H1 (cell line): ENCODE data around the gene ZNF771. TPM values are rescaled to one million over a fixed set of nuclear protein-coding genes. Genes with fewer than 3 reads are reported as not detected.

Experiments used
- CTCF ChIA-PET: fragments of 300-600 bp; sonication (Branson Sonifier 250); formaldehyde crosslinking; loops from one replicate; lab custom pipeline; 2021; ENCODE audit not compliant: partially characterized antibody; lab: Charles Lee
- POLR2A ChIA-PET: fragments of 300-600 bp; sonication (Branson Sonifier 250); formaldehyde crosslinking; loops from one replicate; lab custom pipeline; 2021; ENCODE audit warnings: inconsistent platforms; ENCODE audit not compliant: partially characterized antibody; lab: Charles Lee
- DNase-seq, 2 experiments: peaks; one replicate each; pipeline versions ENCODE4 v3.0.0 to v3.0.0-alpha.2; 2010 to 2022; ENCODE audit warnings: low spot score in 2 of 2, low read depth in 1 of 2, mixed read lengths in 1 of 2
- FAIRE-seq: peaks from 2 replicates; lab custom pipeline; 2011; peaks lifted over from hg19 to GRCh38; lab: Jason Lieb, UNC
- H2AFZ ChIP-seq: 2 replicates; pipeline ENCODE4 v1.8.1; 2012; ENCODE audit warnings: low read length, inconsistent platforms
- H2AK5ac ChIP-seq: 2 replicates; pipeline ENCODE4 v1.6.1; 2013; ENCODE audit warnings: low read depth, low read length
- H2BK120ac ChIP-seq: replicated peaks from 2 replicates; pipeline ENCODE3; 2013; ENCODE audit warnings: low read depth, low read length, inconsistent platforms
- H2BK12ac ChIP-seq: 2 replicates; pipeline ENCODE4 v1.6.1; 2013; ENCODE audit warnings: low read depth, low read length
- H2BK15ac ChIP-seq: 2 replicates; pipeline ENCODE4 v1.6.1; 2013; ENCODE audit warnings: low read length
- H2BK20ac ChIP-seq: 2 replicates; pipeline ENCODE4 v1.6.1; 2013; ENCODE audit warnings: low read length
- H2BK5ac ChIP-seq: 2 replicates; pipeline ENCODE4 v1.6.1; 2013; ENCODE audit warnings: low read depth, low read length
- H3K14ac ChIP-seq: 2 replicates; pipeline ENCODE4 v1.6.1; 2013; ENCODE audit warnings: inconsistent platforms; ENCODE audit not compliant: insufficient read length
- H3K18ac ChIP-seq: 2 replicates; pipeline ENCODE4 v1.6.1; 2013; ENCODE audit warnings: low read length; ENCODE audit errors: extremely low read depth
- H3K23ac ChIP-seq: 2 replicates; pipeline ENCODE4 v1.6.1; 2013; ENCODE audit warnings: inconsistent platforms; ENCODE audit not compliant: insufficient read length
- H3K23me2 ChIP-seq: 2 replicates; pipeline ENCODE4 v1.6.1; 2013; ENCODE audit warnings: low read depth, low read length
- H3K27ac ChIP-seq: 2 replicates; pipeline ENCODE4 v1.6.1; 2011; ENCODE audit warnings: low read depth, low read length, inconsistent platforms
- H3K27me3 ChIP-seq, 4 experiments: replicated peaks in 1 of 4; 1 replicate in 1 of 4; 2 replicates in 3 of 4; pipeline versions ENCODE4 v1.6.1 to v1.8.1; 2011 to 2013; ENCODE audit warnings: low read length in 3 of 4, mild to moderate bottlenecking in 3 of 4, inconsistent platforms in 2 of 4, mixed read lengths in 2 of 4, moderate library complexity in 1 of 4; ENCODE audit not compliant: control insufficient read depth in 3 of 4, insufficient read depth in 3 of 4; ENCODE audit errors: extremely low read depth in 1 of 4
- H3K36me3 ChIP-seq, 4 experiments: 2 replicates each; pipeline versions ENCODE4 v1.6.1 to v1.8.1; 2011 to 2013; ENCODE audit warnings: mild to moderate bottlenecking in 4 of 4, low read length in 3 of 4, moderate library complexity in 2 of 4, control low read depth in 1 of 4, inconsistent platforms in 1 of 4; ENCODE audit not compliant: insufficient read depth in 4 of 4, control insufficient read depth in 2 of 4
- H3K4ac ChIP-seq: replicated peaks from 2 replicates; pipeline ENCODE3; 2013; ENCODE audit warnings: low read length, low read depth, mixed read lengths, inconsistent platforms; ENCODE audit not compliant: insufficient read length
- H3K4me1 ChIP-seq, 4 experiments: replicated peaks in 1 of 4; 1 replicate in 1 of 4; 2 replicates in 3 of 4; pipeline versions ENCODE4 v1.6.1 to v1.8.1; 2011 to 2013; ENCODE audit warnings: low read length in 3 of 4, inconsistent platforms in 2 of 4, mixed read lengths in 1 of 4; ENCODE audit not compliant: insufficient read depth in 4 of 4, control insufficient read depth in 3 of 4
- H3K4me2 ChIP-seq, 2 experiments: 2 replicates each; pipeline versions ENCODE4 v1.6.1 to v1.8.1; 2011 to 2013; ENCODE audit warnings: low read depth in 2 of 2, low read length in 2 of 2, control low read depth in 1 of 2, inconsistent platforms in 1 of 2, mild to moderate bottlenecking in 1 of 2; ENCODE audit not compliant: insufficient read depth in 1 of 2
- H3K4me3 ChIP-seq, 4 experiments: fragments of 200-600, 300-600 bp in 1 of 4; sonication (generic), shearing (Covaris generic), sonication (Bioruptor Twin) in 1 of 4; 2 replicates each; pipeline versions ENCODE4 v1.5.1 to v1.8.1; 2011 to 2016; ENCODE audit warnings: low read length in 4 of 4, low read depth in 3 of 4, control low read depth in 2 of 4, inconsistent platforms in 2 of 4, mild to moderate bottlenecking in 2 of 4, mixed read lengths in 1 of 4, moderate library complexity in 1 of 4; ENCODE audit not compliant: insufficient read depth in 2 of 4; ENCODE audit errors: extremely low read depth in 1 of 4
- H3K56ac ChIP-seq: replicated peaks from 2 replicates; pipeline ENCODE3; 2013; ENCODE audit warnings: low read depth, mild to moderate bottlenecking, mixed read lengths, low read length, inconsistent platforms; ENCODE audit not compliant: insufficient read length
- H3K79me1 ChIP-seq: 2 replicates; pipeline ENCODE4 v1.6.1; 2013; ENCODE audit warnings: low read depth, low read length, control low read depth
- H3K79me2 ChIP-seq, 2 experiments: 2 replicates each; pipeline versions ENCODE4 v1.6.1 to v1.8.1; 2012 to 2013; ENCODE audit warnings: low read length in 2 of 2, mild to moderate bottlenecking in 2 of 2, inconsistent platforms in 1 of 2; ENCODE audit not compliant: insufficient read depth in 2 of 2, control insufficient read depth in 1 of 2
- H3K9ac ChIP-seq, 4 experiments: replicated peaks in 1 of 4; 1 replicate in 1 of 4; 2 replicates in 3 of 4; pipeline versions ENCODE4 v1.6.1 to v1.8.1; 2011 to 2013; ENCODE audit warnings: low read depth in 3 of 4, low read length in 3 of 4, control low read depth in 2 of 4, mild to moderate bottlenecking in 2 of 4, moderate library complexity in 2 of 4, inconsistent platforms in 1 of 4; ENCODE audit errors: extremely low read depth in 1 of 4
- H3K9me3 ChIP-seq, 2 experiments: 2 replicates each; pipeline versions ENCODE4 v1.6.1 to v1.8.1; 2012 to 2013; ENCODE audit warnings: mild to moderate bottlenecking in 2 of 2, moderate library complexity in 2 of 2, control low read depth in 1 of 2, inconsistent platforms in 1 of 2, low read depth in 1 of 2, low read length in 1 of 2, mixed read lengths in 1 of 2; ENCODE audit not compliant: insufficient read depth in 2 of 2
- H4K20me1 ChIP-seq, 2 experiments: replicated peaks in 1 of 2; 2 replicates each; pipeline versions ENCODE3 to v1.8.1; 2011 to 2013; ENCODE audit warnings: inconsistent platforms in 2 of 2, low read length in 2 of 2, mild to moderate bottlenecking in 1 of 2; ENCODE audit not compliant: insufficient read depth in 2 of 2, control insufficient read depth in 1 of 2
- H4K5ac ChIP-seq: 2 replicates; pipeline ENCODE4 v1.6.1; 2013; ENCODE audit warnings: low read length, low read depth, mixed read lengths, inconsistent platforms; ENCODE audit not compliant: insufficient read length
- H4K8ac ChIP-seq: 2 replicates; pipeline ENCODE4 v1.8.0; 2013; ENCODE audit warnings: mild to moderate bottlenecking, moderate library complexity, low read length, inconsistent platforms; ENCODE audit not compliant: insufficient read depth; ENCODE audit errors: extremely low read depth
- H4K91ac ChIP-seq: replicated peaks from 2 replicates; pipeline ENCODE3; 2013; ENCODE audit warnings: low read length, mixed read lengths, inconsistent platforms; ENCODE audit not compliant: insufficient read length
- GTF2F1 ChIP-seq: IDR thresholded peaks from 2 replicates; pipeline ENCODE4 v1.6.1; 2012; ENCODE audit warnings: low read depth, low read length, improper control_type of control experiment, borderline replicate concordance
- WGBS, 2 experiments: shearing (Covaris generic) in 1 of 2; methylation state at CpG; one replicate each; pipeline versions ENCODE4 v1.1.6 to v1.1.7; 2013 to 2015; ENCODE audit warnings: low lambda C conversion rate in 2 of 2, mixed read lengths in 2 of 2, inconsistent platforms in 1 of 2, low coverage in 1 of 2, missing lambda C conversion rate in 1 of 2; ENCODE audit not compliant: insufficient replicate concordance in 2 of 2, insufficient coverage in 1 of 2, insufficient read length in 1 of 2; ENCODE audit errors: extremely low coverage in 1 of 2, missing lambda C conversion rate in 1 of 2; 5-methylcytosine and 5-hydroxymethylcytosine counted together
- polyA plus RNA-seq, 7 experiments: library from polyadenylated mRNA; depleted of rRNA in 3 of 7; stranded (reverse) in 5 of 7; unstranded in 2 of 7; fragments of >200 nt in 5 of 7; fragments of 200-250 nt in 2 of 7; gene quantifications; 1 replicate in 5 of 7; 2 replicates in 1 of 7; 4 replicates in 1 of 7; pipeline versions ENCODE4 v1.2.1 to v1.2.3, GENCODE V29; 2011 to 2013; ENCODE audit warnings: missing spikeins in 2 of 7, mixed read lengths in 2 of 7
- total RNA-seq: library from RNA; stranded (reverse); fragmentation: NEBNext Ultra II Directional; extraction: Animal tissue kit (Norgen Biotek cat#: 25700); gene quantifications from 2 replicates; pipeline ENCODE4 v1.2.1, GENCODE V29; 2021
- TF ChIP-seq, protein P1 (sequence below): IDR thresholded peaks from 2 replicates; pipeline ENCODE4 v1.6.1; 2012; ENCODE audit warnings: inconsistent platforms

ZNF771 gene
- total and polyA plus RNA-seq, 2 of the 8 experiments (the other 6 are each of a cell fraction or from before 2014, with no cell fraction given) = 10.6 to 15.7 TPM

DNA sequence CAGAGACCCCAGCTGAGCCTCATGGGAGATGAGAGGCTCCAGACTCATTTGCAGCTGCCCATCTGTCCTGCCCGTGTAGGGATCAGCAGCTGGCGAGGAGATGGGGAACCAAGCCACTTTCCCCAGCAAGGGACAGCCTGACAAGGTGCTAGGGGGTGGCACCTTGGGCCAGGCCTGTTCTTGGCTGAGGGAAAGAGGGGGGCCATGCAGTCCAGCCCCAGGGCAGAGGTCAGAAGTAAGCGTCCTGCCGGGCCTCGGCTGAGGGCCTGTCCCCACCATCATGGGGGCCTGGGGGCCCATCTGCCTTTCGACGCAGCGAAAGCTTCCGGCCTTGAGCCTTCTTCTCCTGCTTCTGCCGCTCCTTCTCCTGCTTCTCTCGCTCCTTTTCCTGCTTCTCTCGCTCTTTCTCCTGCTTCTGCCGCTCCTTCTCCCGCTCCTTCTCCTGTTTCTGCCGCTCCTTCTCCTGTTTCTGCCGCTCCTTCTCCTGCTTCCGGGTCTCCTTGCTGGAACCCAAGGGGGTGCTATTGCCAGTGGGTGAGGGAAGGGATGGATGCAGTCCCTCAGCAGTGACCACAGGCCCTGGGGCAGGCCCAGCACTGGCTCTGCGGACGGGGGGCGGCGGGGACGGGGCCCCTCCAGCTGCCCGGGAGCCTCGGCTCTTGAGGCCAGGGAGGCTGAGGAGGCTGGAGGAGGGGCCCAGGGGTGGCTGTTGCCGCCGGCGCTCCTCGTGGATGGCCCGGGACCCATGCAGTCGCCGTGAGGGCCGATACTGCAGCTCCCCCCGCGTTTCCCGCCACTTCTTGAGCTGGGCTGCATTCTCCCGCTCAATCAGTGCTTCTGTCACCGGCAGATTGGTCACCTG is 49.5 kb upstream of the ZNF771 start:
- Histone ChIP-seq H2BK5ac (no peak overlapping the region), H2BK12ac (no peak overlapping the region), H4K5ac (no peak overlapping the region), H3K14ac (no peak overlapping the region), H2BK120ac (no peak overlapping the region), H2AFZ (no peak overlapping the region), H3K9me3 (no peaks in the 10 kb centered on the region), H3K4me1 (peaks cover 0 to 12% (median 6%) of the 10 kb centered on the region in 4 experiments; a peak in 5 of 7 replicates), H3K9ac (no peak overlapping the region; a peak in 1 of 7 replicates), H3K27ac (no peak overlapping the region), H3K23ac (no peak overlapping the region), H2BK15ac (no peak overlapping the region), H3K36me3 (peaks cover 3 to 9% (median 5%) of the 10 kb centered on the region in 4 experiments; a peak in 7 of 8 replicates), H3K56ac (no peak overlapping the region), H3K23me2 (peaks cover 11% of the 10 kb centered on the region), H2BK20ac (no peak overlapping the region), H3K79me2 (peaks cover 0 to 14% of the 10 kb centered on the region in 2 experiments; a peak in 2 of 4 replicates), H3K4me3 (no peak overlapping the region), H4K20me1 (peaks cover 0 to 12% of the 10 kb centered on the region in 2 experiments), H4K91ac (no peak overlapping the region), H3K79me1 (no peaks in the 10 kb centered on the region; the same call in 1 of the 2 replicates), H2AK5ac (no peak overlapping the region), H3K27me3 (no peaks in the 10 kb centered on the region), H4K8ac (no peak overlapping the region), H3K18ac (no peak overlapping the region), H3K4me2 (no peak overlapping the region), H3K4ac (no peak overlapping the region)
- TF ChIP-seq GTF2F1 = no peak
- TF ChIP-seq, protein P1, sequence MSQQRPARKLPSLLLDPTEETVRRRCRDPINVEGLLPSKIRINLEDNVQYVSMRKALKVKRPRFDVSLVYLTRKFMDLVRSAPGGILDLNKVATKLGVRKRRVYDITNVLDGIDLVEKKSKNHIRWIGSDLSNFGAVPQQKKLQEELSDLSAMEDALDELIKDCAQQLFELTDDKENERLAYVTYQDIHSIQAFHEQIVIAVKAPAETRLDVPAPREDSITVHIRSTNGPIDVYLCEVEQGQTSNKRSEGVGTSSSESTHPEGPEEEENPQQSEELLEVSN = peak; percentile 63; the same call in 1 of the 2 replicates
- no peak for FAIRE-seq
- WGBS, 2 experiments = 95% methylated on average over 29 of the region's 37 CpGs; no CpG with 5 or more reads in 1 of the 2 experiments
- CTCF ChIA-PET = interaction anchor here (0.6 to 3.2 kb wide), 8 partner anchors 11 to 91 kb away, joined by 3 to 11 read pairs (median 4); partner anchors contain the start of gene ZNF48
- no peak for DNase-seq
- POLR2A ChIA-PET = interaction anchor here (1.4 to 7.9 kb wide), 6 partner anchors 11 to 49 kb away, joined by 5 to 79 read pairs (median 22); partner anchors contain the start of genes TBC1D10B, ZNF48 and ZNF771
